GM19035 (cell line): ENCODE results near the gene CCDC106.

ENCODE experiments used
- ATAC-seq: cut with Tn5 transposase; IDR thresholded peaks from one replicate; pipeline ENCODE4 v1.9.1; 2021; ENCODE audit not compliant: unreplicated experiment

The CCDC106 gene

DNA sequence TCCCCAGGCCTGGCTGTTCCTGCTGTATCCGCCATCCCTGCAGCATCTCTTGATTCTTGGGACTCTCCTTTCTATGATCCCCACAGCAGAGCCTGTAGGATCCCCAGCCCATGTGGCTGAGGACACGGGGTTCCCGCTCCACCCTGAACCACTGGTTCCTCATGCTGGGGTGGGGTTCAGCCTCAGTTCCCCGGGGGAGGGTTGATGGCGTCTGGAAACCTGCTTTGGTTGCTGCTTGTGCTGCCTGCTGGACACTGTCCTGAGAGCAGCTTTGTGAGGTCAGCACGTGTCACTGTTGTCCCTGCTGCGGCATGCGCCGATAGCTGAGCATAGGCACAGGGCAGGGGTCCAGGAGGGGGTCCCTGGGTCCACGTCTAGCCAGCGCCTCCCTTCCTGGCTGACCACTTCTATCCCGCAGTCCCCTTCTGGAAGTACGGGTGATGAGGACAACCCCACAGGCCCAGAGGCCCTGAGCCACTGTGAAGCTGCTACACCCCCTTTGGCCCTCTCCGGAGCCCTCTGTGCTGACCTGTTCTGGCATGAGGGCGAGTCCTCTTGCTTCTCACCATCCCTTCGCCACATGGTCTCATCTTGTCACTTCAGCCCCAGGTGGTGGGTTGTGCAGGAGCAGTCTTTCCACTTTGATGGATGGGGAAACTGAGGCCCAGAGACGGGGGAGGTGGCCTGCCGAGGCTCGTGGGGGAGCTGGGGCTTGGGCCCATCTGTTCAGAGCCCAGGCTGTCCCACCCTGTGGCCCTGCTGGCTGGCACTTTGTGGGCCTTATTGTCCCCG lies 32.5 kb downstream of the CCDC106 start:
- no peak for ATAC-seq

- no peak for ATAC-seq
Measured at GRCh38 chr19:55681131-55682092, 33.4 kb downstream of the CCDC106 start.

GRCh38 chr19:55683449-55684261 lies 35.6 kb downstream of the CCDC106 start:
- ATAC-seq = no peak

DNA sequence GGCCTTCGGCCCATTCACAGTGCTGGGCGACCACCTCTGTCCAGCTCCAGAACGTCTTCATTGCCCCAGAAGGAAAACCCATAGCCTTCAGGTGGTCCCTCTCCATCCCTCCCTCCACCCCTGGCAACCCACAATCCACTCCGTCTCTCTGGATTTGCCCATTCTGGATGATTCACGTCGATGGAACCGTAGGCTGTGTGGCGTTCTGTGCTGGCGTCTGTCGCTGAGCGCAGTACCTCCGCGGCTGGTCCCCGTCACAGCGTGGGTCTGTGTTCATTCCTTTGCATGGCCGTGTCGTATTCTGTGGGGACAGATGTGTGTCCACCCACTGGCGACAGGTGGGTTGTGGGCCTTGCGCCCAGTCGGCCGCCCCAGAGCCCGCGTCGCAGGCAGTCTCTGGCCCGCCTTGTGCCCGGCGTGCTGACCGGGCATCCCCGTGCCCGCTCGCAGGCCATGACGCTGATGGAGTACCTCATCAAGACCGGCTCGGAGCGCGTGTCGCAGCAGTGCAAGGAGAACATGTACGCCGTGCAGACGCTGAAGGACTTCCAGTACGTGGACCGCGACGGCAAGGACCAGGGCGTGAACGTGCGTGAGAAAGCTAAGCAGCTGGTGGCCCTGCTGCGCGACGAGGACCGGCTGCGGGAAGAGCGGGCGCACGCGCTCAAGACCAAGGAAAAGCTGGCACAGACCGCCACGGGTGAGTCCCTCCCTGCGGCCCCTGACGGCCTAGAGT lies 37.1 kb downstream of the CCDC106 start:
- ATAC-seq = no peak

DNA sequence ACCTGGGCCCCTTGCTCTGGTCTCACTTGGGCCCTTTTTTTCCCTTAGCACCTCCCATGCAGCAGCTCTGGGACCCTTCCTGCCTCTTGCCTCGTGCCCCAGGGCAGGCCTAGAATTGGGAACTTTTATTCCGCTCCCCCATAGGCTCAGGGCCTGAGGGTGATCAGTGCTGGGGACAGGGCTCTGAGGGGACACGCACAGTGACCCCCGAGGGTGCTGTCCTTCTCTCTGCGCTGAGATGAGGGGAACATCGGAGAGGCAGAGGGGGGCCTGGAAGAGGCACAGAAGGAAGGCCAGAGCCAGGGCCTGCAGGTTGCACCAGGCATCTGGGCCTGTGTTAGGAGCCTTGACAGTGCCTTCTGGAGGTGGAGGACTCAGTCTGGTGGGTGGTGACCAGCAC lies 37.8 kb downstream of the CCDC106 start:
- ATAC-seq = no peak

GRCh38 chr19:55686311-55687050 lies 38.5 kb downstream of the CCDC106 start:
- no peak for ATAC-seq

DNA sequence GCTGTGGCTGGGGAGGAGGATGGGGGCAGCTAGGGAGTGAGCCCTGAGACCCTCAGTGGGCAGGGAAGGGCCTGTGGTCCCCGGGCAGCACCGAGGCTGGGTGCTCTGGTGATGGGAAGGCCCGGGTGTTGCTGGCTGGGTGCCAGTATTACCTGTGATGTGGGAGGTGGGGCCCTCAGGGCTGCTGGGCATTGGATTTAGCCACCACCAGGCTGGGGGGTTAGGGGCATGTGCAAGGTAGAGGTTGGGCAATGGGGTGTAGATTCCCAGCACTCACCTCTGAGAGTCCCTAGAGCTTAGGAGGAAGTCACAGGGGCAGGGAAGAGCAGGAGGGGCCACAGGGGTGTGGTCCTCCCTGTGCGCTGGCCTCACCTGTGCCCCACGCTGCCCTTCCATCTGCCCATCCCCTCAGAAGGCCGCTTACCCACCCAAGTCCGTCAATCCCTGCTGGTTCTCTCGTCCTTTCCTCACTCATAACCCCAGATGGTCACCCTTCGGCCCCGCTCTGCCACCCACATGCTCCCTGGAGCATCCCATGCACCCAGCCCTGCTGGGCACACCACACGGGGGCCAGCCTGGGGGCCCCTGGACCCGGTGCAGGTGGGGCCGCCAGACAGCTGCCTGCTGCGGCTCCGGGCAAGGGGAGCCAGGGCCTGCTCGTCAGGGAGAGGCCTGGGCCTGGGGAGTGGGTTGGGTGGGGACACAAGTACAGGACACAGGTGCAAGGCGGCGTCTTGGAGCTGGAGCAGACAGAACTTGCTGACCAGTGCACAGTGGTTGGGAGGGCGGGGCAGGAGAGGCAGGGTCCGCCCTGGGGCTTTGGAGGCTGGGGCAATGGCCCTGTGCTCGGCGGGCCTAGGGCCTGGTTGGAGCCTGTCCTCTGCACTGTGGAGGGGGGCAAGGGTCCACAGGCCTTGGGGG lies 39.5 kb downstream of the CCDC106 start:
- ATAC-seq = no peak

DNA sequence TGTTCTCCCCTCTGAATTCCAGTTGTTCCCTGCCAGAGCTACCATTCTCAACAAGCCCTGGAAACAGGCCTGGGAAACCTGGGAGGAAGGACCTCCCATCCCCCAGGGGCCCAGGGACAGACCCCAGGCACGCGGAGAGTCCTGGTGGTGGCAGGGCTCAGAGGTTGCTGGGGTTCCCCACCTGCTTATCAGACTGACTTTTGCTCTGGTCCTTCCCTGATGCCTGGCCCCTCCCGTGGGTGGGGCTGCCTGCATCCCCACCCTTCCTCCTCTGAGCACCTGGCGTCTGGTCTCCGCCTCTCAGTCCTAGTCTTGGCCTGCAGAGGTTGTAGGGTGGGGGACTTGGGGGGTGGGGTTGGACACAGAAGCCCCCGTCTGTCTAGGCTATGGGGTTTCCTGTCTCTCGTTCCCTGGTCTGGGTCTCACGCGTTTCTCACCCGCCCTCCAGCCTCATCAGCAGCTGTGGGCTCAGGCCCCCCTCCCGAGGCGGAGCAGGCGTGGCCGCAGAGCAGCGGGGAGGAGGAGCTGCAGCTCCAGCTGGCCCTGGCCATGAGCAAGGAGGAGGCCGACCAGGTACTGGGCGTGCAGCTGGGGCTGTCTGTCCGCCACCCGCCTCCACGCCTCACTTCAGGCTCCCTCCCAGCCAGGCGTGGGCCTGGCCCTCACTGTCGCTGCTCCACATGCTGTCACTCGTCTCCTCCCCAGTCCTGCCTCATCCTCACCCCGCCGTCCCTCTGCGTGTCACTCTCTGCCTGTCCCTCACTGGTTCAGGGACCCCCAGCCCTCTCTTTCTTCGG lies 40.6 kb downstream of the CCDC106 start:
- no peak for ATAC-seq

DNA sequence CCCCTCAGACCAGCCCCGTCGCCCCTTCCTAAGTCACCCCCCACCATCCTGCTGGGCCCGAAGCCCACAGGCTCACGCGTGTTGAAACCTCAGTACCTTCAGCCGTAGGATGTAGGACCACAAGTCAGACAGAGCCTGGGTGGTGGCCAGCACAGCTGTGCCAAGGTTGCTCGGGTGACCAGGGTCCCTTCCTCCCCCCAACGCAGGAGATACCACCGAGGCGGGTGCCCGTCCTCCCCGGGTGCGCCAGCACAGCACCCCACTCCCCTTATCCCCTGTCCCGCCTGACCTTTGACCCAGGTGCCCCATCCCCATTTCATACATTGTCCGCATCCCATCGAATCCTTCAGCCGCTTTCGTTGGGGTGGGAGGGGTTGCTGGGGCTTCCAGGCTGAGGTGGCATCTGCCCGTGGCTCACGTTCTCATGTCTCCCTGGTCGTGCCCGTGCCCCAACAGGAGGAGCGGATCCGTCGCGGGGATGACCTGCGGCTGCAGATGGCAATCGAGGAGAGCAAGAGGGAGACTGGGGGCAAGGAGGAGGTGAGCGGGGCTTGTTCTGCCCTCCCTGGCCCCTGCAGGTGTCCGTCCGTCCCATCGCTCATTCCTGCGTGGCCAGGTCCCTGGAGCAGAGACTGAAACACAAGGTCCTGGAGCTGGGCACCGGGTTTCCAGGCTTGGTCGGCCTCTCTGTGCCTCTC lies 41.5 kb downstream of the CCDC106 start:
- no peak for ATAC-seq

- ATAC-seq = no peak
Measured at GRCh38 chr19:55690109-55690768, 42.2 kb downstream of the CCDC106 start.

DNA sequence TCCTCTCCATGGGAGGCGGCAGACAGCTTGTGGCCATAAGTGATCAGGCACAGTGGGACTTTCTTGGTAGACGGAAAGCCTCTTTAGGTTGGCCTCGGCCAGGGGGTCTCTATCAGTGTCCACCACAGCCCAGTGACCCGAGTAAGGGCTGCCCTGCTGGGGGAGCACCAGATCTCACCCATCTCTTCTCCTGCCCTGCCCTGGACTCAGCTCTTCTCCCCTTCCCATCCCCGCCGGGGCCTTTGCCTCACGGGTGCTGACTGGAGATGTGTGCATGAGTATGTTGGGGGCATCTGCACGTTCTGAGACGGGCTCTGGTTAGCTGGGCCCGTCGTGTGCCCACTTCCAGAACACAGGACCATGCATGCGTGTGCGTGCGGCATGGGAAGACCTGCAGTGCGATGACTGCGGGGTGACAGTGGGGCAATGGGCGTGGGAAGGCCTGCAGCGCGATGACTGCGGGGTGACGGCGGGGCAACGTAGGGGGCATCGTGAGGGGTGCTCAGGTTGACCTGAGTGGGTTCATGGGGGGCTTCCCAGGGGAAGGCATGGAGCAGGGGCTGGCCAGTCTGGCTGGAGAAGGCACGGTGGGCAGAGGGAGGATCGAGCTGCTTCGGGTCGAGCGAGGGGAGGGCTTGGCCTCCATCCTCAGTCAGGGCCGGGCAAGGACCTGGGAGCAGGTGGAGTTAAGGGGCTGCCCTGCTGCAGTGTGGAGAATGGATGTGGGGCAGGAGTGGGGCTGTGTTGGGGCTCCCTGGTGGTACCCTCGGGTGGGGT lies 42.9 kb downstream of the CCDC106 start:
- ATAC-seq = no peak

GRCh38 chr19:55691561-55692481 lies 43.8 kb downstream of the CCDC106 start:
- no peak for ATAC-seq

DNA sequence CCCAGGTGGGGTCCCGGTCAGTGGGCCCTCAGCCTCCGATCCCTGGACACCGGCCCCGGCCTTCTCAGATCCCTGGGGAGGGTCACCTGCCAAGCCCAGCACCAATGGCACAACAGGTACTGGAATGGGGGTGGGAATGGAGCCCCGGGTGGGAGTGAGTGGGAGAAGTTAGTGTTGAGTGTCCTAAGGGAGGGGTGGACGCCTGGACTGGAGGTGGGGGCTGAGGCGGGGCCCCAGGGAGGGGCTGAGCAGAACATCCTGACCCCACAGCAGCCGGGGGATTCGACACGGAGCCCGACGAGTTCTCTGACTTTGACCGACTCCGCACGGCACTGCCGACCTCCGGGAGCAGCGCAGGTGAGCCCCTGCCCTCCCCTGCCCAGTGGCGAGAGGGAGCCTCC lies 44.7 kb downstream of the CCDC106 start:
- ATAC-seq = no peak

DNA sequence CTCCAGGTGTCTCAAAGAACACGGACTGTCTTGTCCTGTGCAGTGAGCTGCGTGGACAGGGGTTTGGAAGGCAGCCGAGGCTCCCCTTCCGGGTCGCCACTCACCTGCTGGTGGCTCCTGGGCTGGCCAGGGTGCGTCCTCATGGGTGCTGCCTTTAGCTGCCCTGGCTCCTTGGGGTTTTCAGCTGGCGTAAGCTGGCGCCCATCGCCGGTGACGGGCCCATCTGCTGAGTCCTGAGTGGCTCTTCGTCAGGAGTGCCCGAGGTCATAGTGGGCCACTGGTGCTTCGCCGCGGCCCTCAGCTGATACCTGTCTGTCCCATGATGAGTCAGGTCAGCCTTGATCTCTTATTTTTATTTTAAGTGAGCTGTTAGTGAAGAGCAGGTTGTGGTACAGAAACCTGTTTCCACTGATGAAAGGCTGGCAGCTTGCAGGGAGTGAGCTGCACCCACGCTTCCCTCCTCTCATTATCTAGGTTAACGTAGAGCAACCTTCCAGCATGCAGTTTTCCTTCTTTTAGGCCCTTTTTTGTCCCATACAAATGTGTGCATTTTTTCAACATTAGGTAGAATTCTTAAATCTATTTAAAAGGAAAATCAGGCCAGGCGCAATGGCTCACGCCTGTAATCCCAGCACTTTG lies 45.4 kb downstream of the CCDC106 start:
- ATAC-seq = no peak
